Adipose tissue (tissue), 3 donors: Measurements from ENCODE around the gene SPEF1. TPM values are rescaled to one million over a fixed set of nuclear protein-coding genes. Genes with fewer than 3 reads are reported as not detected.

Experiments used
- H3K27ac ChIP-seq: one replicate; pipeline ENCODE4 v1.5.1; 2013; ENCODE audit warnings: low read depth, low read length
- WGBS, 3 donors: extraction: QIAGEN DNeasy Blood & Tissue Kit; methylation state at CpG; one replicate each; pipeline ENCODE4 v1.1.7; 2013; 5-methylcytosine and 5-hydroxymethylcytosine counted together
- polyA plus RNA-seq, 3 donors: library from polyadenylated mRNA; stranded (reverse); fragments of 200-250 nt; gene quantifications; one replicate each; pipeline ENCODE4 v1.2.3, GENCODE V29; 2013
- donor health status: healthy with polysubstance abuse.
- donor health status: Bipolar disorder and iron deficiency.
- donor health status: healthy.

SPEF1 gene
- polyA plus RNA-seq, 3 donors, result 0.09 to 0.71 TPM; not detected in 1

GRCh38 chr20:3741836-3742458, 39.3 kb downstream of the SPEF1 start:
- no peak overlapping the region for H3K27ac ChIP-seq
- 83 to 87% (median 85%) methylated on average over 7 of the region's 7 CpGs for WGBS, 3 donors

GRCh38 chr20:3740615-3741301, 40.5 kb downstream of the SPEF1 start:
- no peak overlapping the region for H3K27ac ChIP-seq
- 87 to 93% (median 88%) methylated on average over 15 of the region's 15 CpGs for WGBS, 3 donors

GRCh38 chr20:3739926-3740451, 41.3 kb downstream of the SPEF1 start:
- H3K27ac ChIP-seq, result no peak overlapping the region
- 69 to 78% (median 76%) methylated on average over 7 of the region's 7 CpGs for WGBS, 3 donors

- 62 to 84% (median 70%) methylated on average over 19 of the region's 19 CpGs for WGBS, 3 donors
- no peak overlapping the region for H3K27ac ChIP-seq
Observed at GRCh38 chr20:3739054-3739925, 42.0 kb downstream of the SPEF1 start.

GRCh38 chr20:3738111-3739053, 42.9 kb downstream of the SPEF1 start:
- WGBS, 3 donors, result 58 to 67% (median 63%) methylated on average over 11 of the region's 11 CpGs
- H3K27ac ChIP-seq, result no peak overlapping the region

GRCh38 chr20:3735768-3736167, 45.5 kb downstream of the SPEF1 start:
- H3K27ac ChIP-seq, result no peak overlapping the region
- WGBS, 3 donors, result 45 to 88% (median 82%) methylated on average over 4 of the region's 4 CpGs

- 47 to 58% (median 54%) methylated on average over 12 of the region's 12 CpGs for WGBS, 3 donors
- no peak overlapping the region for H3K27ac ChIP-seq
Observed at GRCh38 chr20:3734111-3734843, 47.0 kb downstream of the SPEF1 start.

- no peak overlapping the region for H3K27ac ChIP-seq
- WGBS, 3 donors, result 61 to 82% (median 64%) methylated on average over 20 of the region's 20 CpGs
Observed at GRCh38 chr20:3733119-3733995, 47.9 kb downstream of the SPEF1 start.

GRCh38 chr20:3732327-3733118, 48.7 kb downstream of the SPEF1 start, which contains the start of gene HSPA12B:
Gene HSPA12B (plus strand): TSS chr20:3732685. CDS start chr20:3738675, 5,990 bp downstream.
- 7 to 28% (median 13%) methylated on average over 12 to 64 of the region's 67 CpGs for WGBS, 3 donors
- H3K27ac ChIP-seq, result no peak within 1 kb of the TSS

- no peak overlapping the region for H3K27ac ChIP-seq
- WGBS, 3 donors, result 68 to 75% (median 73%) methylated on average over 13 to 16 of the region's 16 CpGs
Observed at GRCh38 chr20:3731944-3732326, 49.3 kb downstream of the SPEF1 start.

GRCh38 chr20:3730803-3731672, 50.2 kb downstream of the SPEF1 start:
- 79 to 86% (median 83%) methylated on average over 12 of the region's 12 CpGs for WGBS, 3 donors
- no peak overlapping the region for H3K27ac ChIP-seq

- WGBS, 3 donors, result 58 to 79% (median 59%) methylated on average over 8 of the region's 8 CpGs
- H3K27ac ChIP-seq, result no peak overlapping the region
Observed at GRCh38 chr20:3729811-3730540, 51.3 kb downstream of the SPEF1 start.

- no peak overlapping the region for H3K27ac ChIP-seq
- WGBS, 3 donors, result 77 to 97% (median 97%) methylated on average over 6 of the region's 6 CpGs
Observed at GRCh38 chr20:3729378-3729777, 51.9 kb downstream of the SPEF1 start.

GRCh38 chr20:3728876-3729275, 52.4 kb downstream of the SPEF1 start:
- no peak overlapping the region for H3K27ac ChIP-seq
- WGBS, 3 donors, result 77 to 86% (median 80%) methylated on average over 3 of the region's 3 CpGs
